GM18502 (cell line): Measurements from ENCODE around the gene PKD1.

Experiments
- ATAC-seq: cut with Tn5 transposase; IDR thresholded peaks from one replicate; pipeline ENCODE4 v1.9.1; 2021; ENCODE audit warnings: mild to moderate bottlenecking; ENCODE audit not compliant: unreplicated experiment, poor library complexity

Gene PKD1

DNA sequence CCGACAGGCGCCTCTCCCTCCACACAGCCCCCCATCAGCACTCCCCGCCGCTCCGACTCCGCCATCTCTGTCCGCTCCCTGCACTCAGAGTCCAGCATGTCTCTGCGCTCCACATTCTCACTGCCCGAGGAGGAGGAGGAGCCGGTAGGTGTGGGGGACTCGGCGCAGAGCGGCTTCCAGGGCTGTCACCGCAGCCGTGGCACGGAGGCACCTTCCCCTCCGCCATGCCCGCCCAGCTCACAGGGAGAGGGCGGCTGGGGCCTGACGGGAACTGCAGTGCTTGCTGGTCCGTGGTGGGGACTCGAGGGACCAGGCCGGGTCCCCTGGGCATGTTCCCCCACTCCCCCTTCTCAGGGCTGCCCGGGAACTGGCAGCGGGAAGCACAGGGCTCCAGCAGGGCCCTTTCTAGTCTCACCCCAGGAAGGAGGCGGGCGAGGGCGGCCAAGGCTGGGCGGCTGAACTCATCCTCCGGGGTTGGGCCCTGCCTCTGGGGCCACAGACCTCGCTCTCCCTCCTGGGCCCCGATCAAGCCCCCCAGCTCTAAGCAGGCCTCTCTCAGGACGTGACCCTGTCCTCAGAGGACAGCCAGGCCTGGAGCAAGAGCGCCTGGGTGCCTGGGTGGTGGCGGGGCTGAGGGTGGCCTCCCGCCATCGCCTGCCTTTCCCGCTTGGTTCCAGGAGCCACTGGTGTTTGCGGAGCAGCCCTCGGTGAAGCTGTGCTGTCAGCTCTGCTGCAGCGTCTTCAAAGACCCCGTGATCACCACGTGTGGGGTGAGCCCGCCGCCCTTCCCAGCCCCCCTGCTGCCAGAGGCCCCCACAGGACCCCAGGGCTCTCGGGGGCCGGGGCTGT is 35.1 kb upstream of the PKD1 start:
- no peak for ATAC-seq

DNA sequence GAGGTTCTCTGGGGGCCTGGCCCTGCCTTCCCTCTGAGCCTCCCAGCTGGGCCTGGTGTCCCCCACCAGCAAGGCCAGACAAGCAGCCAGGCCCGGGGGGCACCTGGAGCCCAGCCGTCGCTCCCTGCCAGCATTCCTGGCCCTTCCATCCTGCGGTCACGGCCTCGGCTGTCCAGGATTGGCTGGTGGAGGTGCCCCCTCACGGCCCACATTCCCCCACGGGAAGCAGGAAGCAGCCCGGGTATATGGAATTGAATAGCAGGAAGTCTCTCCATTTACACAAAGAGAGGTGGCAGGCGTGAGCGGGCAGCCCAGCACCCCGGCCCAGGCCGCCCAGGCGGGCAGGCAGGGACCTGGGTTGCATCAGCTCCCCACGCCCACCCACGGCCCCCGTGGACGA is 34.4 kb upstream of the PKD1 start:
- no peak for ATAC-seq

DNA sequence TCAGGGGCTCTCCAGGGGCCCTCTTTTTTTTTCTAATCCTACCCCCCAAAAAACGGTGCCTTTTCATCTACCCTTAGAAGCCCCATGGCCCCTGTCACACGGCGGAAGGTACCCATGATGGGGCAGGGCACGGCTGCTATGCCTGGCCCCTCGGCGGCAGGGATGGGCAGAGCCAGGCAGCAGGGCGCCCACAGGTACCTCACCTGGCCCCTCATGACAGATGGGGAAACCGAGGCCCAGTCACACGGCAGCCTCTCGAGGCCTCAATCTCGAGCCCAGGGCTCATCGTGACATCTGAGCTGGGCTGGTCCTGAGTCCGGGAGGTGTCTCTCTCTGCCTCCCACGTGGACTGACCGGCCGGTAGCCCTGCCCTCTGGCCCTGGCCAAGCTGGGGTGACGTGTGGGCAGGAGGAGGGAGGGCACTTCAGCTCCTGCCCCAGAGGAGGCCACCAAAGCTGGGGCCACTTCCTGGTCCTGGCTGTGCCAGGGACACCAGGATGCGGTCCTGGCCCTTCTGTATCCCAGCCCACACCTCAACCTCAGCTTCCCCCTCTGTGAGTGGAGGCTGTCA is 31.5 kb upstream of the PKD1 start:
- ATAC-seq, result no peak

DNA sequence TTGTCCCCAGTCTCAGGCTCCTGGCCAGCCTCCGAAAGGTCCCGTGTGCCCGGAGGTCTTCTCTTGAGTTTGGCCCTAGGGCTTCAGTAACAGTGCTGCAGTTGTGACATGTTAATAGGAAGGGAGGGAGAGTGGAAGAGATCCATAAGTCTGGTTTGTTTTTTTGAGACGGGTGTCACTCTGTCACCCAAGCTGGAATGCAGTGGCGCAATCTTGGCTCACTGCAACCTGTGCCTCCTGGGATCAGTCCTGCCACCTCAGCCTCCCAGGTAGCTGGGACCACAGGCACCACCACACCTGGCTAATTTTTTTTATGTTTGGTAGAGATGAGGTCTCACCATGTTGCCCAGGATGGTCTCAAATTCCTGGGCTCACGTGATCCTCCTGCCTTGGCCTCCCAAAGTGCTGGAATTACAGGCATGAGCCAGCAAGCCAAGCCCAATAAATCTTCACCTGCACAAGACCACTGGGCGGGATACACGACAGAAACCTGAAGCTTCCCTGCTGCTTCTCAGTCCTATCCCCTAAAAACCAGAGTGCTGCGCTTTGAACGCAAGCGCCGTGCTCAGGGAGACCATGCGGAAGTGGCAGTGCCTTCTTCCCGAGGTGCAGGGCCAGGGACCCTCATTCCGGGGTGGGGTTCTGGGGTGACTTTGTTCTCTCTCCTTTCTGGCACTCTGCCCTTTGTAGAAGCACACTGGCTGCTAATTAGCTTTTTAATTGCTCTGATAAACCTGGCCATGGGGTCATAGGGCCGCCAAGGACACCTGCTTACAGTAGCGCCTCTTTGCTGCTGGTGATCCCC is 30.8 kb upstream of the PKD1 start:
- ATAC-seq, result no peak

DNA sequence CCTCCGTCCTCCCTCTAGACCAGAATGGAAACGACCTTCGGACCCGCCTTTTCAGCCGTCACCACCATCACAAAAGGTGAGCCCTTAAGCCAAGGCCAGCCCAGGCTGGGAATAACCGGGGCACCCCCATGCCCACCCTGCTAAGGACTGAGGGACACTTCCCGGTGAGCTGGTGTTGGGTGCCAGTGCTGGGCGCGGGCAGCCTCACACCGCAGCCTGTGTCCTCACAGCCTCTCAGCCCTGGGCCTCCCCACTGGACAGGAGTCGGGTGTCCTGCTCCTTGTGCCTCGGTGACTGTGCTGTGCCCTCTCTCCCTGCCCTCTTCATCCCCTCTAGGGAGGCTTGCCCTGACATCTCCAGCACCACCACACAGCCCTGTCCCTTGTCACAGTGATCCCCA is 30.2 kb upstream of the PKD1 start:
- ATAC-seq, result no peak

DNA sequence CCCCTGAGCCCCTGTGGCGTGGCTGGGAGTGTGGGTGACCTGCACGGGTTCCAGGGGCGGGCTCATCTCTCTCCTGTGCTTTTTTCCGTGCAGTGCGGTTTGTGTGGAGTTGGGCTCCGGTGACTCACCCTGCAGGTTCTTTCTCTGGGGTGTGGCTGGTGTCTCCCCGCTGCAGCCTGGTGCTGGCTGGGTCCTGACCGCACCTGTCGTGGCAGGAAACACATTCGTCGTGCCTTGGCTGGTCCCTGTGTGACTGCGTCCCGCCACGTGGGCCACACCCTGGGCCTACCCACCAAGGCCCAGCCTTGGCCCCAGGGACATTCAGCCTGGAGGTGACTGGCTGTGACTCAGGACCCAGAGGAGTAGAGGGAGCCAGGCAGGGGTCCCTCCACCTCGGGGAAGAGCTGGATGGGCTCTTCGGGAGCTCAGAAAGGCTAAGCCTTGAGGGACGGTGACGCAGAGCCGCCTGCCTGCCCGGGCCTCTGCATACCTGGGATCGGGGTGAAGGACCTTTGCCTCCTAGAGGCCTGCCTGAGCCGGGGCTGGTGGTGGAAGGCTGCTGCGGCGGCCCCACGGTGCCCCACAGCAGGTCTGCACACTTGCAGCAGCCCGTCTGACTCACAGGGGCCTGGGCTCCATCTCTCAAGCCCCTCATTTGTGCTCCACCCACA is 27.6 kb upstream of the PKD1 start:
- no peak for ATAC-seq

DNA sequence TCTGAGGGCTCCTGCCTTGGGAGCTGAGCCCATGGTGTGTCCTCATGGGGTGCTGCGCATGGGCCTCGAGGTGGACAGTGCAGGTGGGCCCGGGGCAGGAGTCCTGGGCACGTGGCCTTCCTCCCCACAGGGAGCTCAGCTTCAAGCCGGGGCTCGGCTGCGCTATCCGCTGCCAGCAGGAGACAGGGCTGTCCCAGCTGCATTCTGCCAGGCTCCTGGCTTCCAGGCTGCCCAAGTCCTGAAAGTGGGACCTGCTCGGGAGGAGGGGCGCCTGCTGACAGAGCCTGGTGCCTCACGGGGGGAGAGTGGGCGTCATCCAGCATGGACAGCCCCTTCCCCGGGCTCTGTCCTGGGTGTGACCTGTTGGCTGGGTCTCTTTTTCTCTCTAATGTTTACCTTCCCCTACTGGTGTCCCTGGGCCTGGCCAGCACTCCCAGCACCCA is 27.0 kb upstream of the PKD1 start:
- ATAC-seq, result no peak

DNA sequence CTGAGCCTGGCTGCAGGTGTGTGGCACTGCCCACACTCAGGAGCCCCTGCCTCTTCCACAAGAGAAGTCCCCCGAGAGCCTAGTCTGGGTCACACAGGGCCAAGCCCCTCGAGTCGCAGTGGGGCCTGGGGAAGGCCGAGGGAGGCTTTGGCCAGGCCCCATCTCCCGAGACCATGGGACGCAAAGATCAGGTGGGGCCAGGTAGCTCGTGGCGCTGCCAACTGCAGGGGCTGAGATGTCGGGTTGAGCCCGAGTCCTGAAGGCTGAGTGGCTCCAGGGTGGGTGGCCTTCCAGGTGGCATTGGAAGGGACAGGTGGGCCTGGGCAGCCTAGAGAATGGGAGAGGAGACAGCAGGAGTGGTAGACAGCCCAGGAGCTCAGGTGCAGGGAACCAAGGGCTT is 26.2 kb upstream of the PKD1 start:
- no peak for ATAC-seq

DNA sequence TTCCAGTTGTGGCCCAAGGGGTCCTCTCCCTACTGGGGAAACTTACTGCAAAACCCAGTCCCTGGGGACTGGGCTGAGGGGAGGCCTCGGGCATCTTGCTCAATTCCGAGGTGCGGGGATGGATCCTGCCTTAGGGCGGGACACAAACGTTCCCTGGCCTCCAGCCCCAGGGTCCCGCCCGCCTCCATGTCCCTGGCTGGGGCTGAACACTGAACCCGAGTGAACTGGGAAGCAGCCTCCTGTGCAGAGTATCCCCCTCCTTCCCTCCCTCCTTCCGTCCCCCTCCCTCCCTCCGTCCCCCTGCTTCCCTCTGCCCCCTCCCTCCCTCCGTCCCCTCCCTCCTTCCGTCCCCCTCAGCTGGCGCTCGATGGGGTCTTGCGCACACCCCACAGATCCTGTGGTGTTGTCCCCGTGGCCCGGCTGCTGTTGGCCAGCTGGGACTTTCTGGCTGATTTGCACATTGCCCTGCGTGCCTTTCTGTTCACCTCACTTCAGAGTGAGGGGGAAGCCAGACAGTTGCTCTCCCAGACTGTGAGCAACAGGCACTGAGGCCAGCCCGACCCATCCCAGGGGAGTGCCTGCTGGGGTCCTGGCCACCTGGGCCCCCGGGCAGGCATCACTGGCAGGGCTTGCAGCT is 25.3 kb upstream of the PKD1 start:
- no peak for ATAC-seq

DNA sequence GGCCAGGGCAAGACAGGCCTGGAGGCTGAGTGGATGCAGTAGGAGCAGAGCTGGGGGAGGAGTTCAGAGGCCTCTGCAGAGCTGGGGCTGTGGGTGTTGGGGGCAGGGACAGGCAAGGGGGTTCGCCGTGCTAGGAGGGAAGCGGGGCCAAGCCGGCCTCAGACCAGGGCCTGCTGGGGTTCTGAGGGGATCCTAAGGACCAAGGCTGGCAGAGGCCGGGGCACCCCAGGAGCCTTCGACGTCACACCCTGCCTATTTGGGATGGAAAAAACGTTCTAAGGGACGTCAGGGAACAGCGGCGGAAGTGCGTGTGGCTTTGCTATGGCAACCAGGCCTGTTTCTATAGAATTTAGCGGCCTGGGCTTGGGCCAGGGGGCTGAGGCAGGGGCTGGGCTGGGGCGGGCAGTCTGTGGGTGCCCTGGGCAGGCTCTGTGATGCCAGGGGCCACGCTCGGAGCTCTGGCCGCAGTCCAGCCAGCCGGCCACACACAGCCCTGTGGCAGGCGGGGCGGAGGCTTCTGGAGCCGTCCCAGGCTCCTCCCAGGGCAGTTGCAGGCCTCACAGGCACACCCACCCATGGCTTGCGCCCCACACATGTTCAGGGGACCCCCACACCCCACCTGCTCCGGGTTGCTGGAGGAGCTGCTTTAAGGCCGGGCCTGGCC is 23.6 kb upstream of the PKD1 start:
- no peak for ATAC-seq

DNA sequence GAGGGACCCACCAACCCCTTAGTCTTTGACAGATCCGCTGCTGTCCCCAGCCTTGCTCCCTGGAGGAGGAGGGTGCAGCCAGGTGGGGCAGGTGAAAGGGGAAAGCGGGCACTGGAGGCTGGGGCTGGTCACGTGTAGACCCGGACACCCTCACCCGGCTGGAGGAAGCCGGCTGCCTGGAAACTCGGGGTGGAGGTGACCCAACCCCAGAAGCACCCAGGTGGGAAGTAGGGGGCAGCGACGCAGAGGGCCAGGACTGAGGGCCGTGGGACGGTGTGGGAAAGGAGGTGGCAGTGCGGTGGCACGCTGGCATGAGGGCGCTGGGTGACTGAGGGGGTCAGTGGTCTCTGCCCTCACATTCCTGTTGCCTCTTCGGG is 22.6 kb upstream of the PKD1 start:
- ATAC-seq, result no peak

DNA sequence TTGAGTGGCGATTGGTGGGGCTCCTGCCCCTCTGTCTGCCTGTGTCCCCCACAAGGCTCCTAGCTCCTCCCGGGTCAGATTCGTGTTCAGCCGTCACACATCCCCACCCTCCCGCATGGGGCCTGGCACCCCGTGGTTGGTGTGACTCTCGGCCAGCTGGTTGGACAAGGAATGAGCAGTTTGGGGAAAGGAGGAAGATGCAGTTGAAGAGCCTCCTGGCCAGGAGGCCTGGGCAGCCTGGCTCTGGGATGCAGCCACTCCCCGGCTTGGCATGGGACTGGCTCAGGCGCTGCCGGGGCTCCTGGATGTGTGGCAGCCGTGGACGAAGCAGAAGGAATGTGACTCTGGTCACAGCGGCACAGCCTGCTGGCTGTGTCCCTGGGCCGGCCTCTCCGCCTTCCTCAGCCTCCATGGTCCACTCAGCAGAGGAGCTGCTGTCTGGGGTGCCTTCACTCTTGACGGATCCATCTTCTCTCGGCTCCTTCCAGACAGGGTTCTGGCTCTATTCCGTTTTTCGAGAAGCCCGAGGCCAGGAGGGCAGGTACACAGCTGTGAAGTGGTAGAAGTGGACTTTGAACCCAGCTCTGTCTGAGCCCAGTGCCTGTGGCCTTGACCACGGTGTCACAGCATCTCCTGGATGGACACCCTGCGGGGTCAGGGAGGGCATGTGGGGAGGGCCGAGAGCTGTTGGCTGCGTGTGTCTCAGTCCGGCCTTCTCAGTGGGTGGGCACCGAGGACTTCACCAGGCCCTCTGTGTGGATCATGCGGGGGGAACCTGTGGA is 22.0 kb upstream of the PKD1 start:
- no peak for ATAC-seq

DNA sequence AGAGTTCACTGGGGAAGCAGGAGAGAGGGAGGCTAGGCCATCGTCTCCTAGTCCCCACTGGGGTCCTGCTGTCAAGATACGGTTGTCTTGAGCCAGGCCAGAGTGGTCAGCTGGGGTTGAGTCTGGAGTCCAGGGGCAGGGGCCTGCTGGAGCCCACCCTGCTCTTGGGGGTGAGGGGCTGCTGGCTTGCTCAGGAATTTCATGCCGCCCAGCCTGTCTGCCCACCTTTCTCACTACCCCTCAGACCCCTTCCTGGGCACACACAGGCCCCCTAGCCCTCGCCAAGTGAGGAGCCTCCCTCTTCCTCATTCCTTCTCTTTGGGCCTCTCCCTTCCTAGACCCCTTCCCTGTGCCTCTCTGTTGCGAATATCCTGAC is 21.1 kb upstream of the PKD1 start:
- ATAC-seq, result no peak

DNA sequence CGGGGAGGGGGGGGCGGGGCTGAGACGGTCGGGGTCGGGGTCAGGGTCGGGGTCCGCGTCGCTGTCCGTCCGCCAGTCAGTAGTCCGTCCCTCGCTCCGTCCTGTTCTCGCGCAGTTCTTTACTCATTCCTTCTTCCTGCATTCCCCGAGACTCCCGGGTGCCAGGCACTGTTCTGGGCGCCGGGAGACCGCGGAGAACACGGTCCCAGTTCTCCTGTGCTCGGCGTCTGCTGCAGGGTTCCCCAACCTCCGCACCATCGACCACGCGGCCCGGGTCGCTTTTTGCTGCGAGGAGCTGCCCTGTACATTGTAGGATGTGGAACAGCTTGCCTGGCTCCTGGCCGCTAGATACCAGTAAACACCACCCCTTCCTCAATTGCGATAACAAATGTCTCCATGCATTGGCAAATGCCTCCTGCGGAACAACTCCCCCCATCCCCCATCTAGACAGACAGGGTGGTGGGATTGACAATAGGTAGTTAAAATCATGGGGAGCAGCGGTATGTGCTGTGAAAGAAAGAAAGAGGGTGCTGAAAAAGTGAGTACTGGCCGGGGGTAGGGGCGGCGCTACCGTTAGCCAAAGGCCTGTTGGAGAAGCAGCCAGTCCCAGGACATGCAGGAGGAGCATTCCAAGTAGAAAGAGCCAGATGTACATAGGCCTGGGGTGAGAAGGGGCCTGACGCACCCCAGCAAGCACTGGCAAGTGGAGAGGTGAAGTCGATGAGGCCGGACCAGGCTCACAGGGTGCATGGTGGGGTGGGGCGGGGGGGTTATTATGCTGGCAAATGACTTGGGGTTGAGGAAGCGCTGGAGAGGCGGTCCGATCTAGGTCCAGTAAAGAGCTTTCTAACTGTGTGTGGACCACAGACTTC is 20.5 kb upstream of the PKD1 start:
- ATAC-seq, result no peak

DNA sequence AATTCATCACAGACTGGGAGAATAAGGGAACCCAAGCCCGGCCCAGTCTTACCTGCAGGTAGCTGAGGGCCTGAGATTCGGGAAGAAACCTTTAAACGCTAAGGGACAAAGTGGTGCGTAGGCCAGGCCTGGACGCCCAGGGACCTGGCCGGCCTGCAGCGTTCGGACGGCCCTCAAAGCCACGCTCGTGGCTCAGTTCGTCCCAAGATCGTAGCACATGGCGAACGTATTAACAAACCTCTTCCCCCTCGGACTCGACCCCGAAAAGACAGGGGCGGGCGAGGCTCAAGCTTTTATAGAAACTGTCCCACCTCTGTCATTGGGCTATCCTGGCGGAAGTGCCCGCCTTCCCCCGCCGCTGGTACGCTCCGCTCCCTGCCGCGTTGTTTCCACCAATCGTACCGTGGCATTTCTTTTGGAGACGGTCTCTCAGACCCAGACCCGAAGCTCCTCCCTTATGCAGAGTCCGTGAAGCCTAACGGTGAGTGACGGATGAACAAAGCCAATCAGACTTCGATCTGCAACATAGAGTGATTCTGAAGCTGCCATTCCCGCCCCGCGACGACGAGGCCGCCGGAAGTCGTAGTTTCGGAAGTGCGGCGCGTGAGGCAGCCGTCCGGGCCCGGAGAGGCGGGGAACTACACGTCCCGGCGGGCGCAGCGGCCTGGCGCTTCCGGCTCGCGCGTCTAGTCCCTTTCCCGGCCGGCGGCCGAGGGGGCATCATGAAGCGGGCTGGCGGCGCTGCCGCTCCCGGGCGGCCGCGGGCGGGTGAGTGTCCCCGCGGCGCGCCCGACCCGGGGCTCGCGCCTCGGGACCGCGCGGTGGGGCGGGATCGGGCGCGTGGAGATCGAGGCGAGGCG is 19.6 kb upstream of the PKD1 start, which contains the start of gene TRAF7:
Gene TRAF7 (plus strand): TSS at position 692 of the 860 bp plus-strand sequence. CDS start 8,139 bp downstream, outside the sequence.
- peak; percentile 83 for ATAC-seq

DNA sequence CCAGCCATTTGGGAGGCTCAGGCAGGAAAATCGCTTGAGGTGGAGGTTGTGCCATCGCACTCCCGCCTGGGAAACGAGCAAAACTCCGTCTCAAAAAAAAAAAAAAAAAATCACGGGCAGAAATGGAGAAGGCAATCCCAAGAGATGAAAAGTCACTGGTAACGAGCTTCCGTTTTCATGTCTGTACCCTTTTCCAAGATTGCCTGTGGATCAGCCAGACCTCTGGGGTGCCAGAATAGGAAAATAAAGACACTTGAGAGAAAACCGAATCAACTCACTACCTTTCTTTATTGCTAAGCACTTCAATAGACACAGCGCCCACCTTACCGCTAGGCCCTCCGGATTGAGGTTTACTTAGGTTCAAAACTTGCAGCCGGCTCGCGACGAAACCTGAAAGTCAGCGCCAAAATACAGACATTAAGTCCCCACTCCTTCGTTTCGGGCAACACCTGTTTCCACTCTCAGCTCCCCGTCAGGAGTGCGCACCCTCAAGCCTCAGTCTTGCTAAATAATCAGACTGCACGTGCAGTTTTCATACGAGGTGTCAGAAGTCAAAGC is 18.9 kb upstream of the PKD1 start:
- ATAC-seq, result no peak
